Esophagus mucosa (tissue), 1 donor: Measurements from ENCODE around the gene TRIM39. TPM values are rescaled to one million over a fixed set of nuclear protein-coding genes. Genes with fewer than 3 reads are reported as not detected.
A peak's percentile ranks its signal among the peaks of the same experiment; 100 is the strongest.

Experiments used
- ATAC-seq: fragments of 200-7000 bp; cut with Tn5 transposase; one replicate; pipeline ENCODE4 v1.9.1; 2020
- total RNA-seq: library from RNA; stranded (reverse); gene quantifications from one replicate; pipeline ENCODE4 v1.2.4, GENCODE V29; 2023
- donor health status: DM: yes; HTN: yes; CAD: no.

Gene TRIM39
- total RNA-seq, 1 donor from 2014 or later = 9.6 TPM

DNA sequence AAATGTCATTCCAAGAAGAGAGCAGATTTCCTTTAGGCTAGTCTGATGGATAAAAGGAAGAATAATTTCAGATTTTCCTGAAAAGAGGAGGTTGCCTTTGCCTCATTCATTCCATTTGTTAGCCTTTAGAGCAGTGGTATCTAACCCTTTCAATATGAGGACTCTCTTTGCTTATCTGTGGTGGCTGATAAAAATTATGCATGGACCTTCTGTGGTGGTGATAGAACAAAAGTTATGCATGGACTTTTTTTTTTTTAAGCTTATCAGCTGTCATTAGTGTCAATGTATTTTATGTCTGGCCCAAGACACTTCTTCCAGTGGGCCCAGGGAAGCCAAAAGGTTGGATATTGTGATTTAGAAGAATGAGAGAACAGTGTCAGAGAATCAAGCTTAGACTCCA is 1.7 kb downstream of the TRIM39 start:
- no peak for ATAC-seq

DNA sequence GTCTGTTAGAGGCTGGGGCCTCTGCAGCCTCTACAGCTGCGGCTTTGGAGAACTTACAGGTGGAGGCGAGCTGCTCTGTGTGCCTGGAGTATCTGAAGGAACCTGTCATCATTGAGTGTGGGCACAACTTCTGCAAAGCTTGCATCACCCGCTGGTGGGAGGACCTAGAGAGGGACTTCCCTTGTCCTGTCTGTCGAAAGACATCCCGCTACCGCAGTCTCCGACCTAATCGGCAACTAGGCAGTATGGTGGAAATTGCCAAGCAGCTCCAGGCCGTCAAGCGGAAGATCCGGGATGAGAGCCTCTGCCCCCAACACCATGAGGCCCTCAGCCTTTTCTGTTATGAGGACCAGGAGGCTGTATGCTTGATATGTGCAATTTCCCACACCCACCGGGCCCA is 2.6 kb downstream of the TRIM39 start:
- ATAC-seq = no peak

DNA sequence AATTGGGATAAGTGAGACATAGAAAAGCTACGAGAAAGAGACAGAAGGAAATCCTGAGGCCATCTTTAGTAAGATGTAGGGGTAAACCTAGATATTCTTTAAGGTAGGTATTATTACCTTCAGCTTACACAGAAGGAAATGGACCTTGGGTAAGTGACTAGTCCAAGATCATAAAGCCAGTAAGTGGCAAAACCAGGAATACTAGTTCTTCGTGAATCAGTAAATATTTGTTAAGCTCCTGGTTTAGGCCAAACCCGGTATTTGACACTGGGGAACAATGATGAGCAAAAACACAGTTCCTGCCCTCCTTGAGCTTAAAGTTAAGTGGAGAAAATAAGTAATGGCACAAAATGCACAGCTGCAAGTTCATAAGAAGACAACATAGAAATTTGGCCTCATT is 5.3 kb downstream of the TRIM39 start:
- peak; percentile 69 for ATAC-seq

DNA sequence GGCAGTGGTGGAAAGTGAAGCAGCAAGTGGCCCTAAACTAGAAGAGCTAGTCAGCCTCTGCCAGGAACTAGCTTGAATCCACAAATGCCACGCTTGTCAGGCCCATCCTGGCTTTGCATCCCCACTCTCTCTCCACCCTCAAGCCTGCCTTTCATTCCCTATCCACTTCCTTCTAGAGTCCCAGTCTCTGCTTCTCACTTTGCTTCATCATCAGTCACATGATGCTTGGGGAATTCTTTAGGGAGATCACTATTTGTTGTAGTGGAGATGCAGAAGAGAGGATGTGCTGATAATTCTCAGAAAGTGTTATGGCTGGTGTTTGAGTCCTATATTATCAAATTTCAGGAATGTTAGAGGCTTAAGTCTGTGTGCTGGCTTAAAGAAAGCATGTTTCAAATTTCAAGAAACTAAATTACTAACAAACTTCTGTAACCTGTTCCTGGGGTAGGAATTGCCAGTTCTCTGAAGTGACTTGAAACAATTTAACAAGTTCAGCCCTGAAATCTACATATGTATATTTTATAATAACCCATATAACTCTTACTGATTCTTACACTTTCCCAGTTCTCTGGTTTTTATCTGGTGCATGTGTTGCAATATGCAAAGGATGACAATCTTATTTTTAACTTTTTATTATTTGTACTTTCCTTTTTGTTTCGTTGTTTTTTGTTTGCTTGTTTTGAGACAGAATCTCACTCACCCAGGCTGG is 7.5 kb downstream of the TRIM39 start:
- peak; percentile 33 for ATAC-seq

DNA sequence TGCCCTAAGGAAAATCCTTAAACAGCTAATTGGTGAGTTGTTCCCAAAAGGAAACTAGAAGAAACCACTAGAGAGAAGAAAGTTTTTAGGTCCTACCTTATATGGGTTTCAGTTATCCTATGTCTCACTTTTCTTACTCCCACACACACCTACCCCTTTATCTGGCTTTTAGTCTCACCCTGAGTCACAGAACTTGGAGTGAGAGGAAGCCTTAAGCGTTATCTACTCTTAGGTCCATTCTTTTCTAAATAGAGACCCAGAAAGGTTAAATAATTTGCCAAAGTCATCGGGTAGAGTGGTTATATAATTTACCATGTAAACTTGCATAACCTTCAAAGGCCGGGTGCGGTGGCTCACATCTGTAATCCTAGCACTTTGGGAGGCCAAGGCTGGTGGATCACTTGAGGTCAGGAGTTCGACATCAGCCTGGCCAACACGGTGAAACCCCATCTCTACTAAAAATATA is 13.9 kb downstream of the TRIM39 start:
- no peak for ATAC-seq

DNA sequence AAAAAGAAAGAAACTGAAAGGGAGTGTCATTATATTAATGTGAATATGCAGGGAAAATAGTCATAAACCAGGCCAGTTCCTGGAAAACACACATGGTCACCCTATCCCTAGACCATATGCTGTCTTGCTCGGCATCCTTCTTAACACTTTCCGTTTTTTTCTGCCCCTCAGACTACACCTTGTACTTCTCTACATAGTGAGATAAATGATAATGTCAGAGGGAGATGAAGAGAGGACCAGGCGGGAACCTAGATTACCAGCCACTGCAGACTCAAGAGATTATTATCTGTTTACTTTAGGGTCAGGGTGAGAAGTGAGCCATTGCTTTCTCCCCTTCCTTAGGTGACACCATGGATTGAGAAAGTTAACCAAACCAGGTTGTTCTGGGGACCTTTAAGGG is 14.5 kb downstream of the TRIM39 start:
- ATAC-seq = no peak

DNA sequence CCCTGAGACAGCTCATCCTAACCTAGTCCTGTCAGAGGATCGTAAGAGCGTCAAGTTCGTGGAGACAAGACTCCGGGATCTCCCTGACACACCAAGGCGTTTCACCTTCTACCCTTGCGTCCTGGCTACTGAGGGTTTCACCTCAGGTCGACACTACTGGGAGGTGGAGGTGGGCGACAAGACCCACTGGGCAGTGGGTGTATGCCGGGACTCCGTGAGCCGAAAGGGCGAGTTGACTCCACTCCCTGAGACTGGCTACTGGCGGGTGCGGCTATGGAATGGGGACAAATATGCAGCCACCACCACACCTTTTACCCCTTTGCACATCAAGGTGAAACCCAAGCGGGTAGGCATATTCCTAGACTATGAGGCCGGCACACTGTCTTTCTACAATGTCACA is 15.0 kb downstream of the TRIM39 start:
- ATAC-seq = no peak

DNA sequence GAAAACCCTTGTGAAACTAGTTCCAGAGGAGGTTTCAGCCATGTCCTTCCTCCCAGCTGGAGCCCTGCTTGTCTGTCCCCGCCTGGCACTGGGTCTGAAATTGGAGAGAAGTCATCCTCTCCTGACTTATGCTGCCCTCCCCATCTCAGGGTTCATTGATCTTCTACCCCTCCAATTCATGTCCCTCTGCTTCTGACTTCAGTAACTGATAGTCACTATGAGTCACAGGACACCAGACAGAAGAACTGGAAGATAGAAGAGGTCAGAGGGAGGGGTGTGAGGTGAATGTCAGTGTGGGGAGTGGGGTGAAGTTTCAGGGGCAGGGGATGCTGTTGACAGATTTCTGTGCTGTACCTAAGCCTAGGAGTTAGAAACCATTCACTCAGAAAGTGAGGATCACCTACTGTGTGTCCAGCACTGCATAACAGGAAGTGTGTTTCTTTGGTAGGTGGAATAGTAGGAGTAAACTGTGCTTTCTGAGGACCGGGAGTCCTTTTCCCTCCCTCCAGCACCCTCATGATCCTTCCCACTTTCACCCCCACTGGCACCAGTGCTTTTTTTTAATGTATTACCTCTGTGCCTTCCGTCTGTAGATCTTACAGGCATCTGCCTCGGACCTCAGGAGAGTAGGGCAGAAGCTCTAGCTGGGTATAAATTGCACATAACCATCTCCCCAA is 17.6 kb downstream of the TRIM39 start:
- ATAC-seq = peak; percentile 2

DNA sequence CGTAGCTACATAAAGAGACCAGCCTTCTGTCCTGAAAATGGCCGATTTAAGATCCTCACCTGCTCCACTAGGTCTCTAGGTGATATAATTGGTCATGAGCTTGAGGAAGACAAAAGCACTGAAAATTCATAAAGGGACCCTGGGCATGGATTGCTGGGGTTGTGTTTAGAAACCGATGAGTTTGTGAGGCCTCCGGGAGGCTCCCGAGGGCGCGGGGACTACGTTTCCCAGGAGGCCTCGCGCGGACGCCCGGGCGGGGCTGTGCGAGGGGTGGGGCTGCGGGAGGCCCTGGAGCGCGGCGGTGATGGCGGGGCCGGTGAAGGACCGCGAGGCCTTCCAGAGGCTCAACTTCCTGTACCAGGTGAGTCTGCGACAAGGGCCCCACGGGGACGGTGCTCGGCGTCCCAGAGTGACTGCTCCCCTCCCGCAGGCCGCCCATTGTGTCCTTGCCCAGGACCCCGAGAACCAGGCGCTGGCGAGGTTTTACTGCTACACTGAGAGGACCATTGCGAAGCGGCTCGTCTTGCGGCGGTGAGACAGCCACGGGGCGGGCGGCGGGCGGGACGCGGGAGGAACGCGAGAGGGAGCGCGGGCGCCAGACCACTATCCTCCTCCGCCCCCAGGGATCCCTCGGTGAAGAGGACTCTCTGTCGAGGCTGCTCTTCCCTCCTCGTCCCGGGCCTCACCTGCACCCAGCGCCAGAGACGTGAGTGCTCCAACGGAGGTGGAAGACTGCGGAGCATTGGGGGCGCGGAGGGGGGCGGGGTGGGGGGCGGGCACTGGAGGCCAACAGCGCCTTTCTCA is 18.3 kb downstream of the TRIM39 start, which contains the start of gene RPP21:
Gene RPP21, plus strand, starts transcription at position 289 of the 804 bp plus-strand sequence. Its CDS starts 16 bp downstream, at position 305.
- ATAC-seq = peak; percentile 97

DNA sequence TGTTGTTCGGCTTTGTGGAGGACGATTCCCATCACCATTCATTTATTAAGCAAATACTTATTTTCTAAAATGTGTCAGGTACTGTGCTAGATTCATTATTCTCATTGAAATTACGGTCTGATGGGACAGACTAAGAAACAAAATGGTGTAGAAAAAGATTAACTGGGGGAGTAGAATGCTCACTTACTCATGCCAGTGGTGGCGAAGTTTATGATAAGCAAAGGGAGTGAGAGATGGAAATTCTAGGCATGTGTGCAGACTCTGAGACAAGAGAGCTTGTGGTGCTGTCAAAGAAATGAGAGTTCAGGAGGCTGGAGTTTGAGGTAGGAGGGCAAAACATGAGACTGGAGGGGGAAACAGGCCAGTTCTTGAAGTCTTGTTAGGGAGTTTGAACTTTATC is 19.1 kb downstream of the TRIM39 start:
- ATAC-seq = no peak

DNA sequence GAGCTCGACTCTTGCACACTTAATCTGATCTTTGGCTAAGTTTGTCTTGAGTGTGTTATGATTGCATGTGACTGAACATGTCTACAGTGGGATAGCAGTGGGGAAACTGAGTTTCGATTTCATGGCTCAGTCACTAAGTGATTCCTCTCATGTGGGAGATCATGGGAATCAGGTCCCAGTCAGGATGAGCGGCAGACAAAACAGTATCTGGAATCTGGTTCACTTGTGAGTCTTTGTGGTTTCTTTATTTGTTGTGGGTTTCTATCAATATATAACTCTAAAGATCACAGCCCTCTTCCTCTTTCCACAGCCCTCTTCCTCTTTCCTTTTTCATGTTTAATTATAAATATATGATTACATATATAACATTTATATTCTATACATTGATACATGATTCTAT is 22.2 kb downstream of the TRIM39 start:
- ATAC-seq = no peak

DNA sequence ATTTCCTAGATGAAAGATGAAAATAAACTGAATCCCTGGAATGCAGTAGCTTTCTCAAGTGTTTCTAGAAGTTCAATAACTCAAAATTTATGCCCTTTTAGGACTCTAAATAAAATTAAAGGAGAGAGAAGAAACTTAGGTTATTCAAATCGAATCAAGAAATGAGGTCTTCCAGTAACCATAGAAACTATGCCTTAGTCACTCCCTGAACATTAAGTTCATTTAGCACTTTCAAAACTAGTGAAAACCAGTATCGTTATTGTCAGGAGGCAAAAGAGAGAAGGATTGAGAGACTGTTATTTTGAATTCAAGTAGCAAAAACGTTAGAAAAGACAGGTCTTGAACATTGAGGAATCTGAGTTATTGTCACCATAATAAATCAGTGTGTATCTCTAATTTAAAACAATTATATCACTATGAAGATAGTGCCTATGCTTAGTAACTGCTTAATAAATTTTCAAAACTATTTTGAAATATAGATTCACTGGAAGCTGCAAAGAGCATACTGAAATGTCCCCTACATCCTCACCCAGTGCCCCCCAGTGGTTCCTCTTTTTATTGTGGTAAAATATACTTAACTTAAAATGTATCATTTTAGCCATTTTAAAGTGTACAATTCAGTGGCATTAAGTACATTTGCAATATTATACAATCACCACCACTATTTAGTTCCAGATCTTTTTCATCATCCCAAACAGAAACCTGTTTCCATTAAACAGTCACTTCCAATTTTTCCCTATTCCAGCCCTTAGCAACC is 22.9 kb downstream of the TRIM39 start:
- no peak for ATAC-seq

DNA sequence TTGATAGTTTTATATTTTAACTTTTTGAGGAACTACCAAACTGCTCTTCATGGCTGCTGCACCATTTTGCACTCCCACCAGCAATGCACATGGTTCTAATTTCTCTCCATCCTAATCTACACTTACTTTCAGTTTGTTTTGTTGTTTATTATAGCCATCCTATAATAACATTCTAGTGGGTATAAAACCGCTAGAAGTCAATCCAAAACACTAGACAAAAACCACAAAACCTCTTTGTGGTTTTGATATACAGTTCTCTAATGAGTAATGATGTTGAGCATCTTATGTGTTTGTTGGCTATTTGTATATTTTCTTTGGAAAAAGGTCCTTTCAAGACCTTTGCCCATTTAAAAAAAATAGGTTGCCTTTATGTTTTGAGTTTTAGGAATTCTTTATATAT is 23.8 kb downstream of the TRIM39 start:
- ATAC-seq = no peak

DNA sequence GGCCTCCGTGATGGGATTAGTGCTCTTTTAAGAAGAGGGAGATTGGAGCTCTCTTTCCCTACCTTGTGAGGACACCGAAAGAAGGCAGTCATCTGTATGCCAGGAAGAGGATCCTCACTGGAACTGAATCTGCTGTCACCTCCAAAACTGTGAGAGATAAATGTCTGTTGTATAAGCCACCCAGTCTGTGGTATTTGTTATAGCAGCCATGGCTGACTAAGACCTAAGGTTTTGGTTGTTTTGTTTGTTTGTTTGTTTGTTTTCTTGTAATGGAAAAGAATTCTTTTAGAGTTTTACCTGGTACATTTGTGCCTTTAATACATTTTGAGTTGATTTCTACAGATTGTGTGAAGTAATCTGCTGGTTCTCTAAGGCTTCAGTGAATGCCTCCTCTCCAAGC is 25.8 kb downstream of the TRIM39 start:
- no peak for ATAC-seq

DNA sequence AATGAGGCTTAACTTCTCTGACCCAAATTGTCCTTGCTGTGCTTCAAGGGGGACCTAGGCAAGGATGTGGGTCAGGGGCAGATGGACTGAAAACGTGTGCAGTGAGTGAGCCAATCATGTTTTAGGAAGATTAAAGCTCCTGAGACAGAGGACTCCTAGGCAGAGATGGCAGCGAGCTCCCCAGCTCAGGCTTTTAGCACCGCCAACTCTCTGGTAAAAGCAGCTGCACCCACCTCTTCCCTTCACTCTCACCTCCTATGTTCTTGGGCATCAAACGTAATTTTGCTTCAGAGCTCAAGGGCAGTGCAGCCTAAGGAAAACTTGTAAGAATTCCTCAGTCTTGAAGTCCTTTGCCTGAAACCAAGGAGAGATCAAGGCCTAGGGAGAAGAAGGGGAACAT is 28.6 kb downstream of the TRIM39 start:
- no peak for ATAC-seq

DNA sequence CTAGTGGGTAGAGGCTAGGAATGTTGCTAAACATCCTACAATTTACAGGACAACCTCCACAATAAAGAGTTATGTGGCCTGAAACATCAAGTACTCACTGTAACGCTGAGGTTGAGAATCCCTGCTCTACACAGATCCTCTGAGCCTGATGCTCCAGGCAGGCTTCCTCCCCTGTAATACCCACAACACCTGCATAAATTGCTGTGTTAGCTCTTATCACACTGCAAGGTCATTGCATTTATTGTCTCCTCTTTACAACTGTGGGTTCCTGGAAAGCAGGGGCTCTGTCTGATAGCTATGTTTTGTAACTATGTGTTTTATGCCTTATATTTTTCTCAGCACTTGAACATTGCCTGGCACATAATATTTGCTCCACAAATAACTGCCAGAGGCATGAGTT is 29.8 kb downstream of the TRIM39 start:
- ATAC-seq = no peak

DNA sequence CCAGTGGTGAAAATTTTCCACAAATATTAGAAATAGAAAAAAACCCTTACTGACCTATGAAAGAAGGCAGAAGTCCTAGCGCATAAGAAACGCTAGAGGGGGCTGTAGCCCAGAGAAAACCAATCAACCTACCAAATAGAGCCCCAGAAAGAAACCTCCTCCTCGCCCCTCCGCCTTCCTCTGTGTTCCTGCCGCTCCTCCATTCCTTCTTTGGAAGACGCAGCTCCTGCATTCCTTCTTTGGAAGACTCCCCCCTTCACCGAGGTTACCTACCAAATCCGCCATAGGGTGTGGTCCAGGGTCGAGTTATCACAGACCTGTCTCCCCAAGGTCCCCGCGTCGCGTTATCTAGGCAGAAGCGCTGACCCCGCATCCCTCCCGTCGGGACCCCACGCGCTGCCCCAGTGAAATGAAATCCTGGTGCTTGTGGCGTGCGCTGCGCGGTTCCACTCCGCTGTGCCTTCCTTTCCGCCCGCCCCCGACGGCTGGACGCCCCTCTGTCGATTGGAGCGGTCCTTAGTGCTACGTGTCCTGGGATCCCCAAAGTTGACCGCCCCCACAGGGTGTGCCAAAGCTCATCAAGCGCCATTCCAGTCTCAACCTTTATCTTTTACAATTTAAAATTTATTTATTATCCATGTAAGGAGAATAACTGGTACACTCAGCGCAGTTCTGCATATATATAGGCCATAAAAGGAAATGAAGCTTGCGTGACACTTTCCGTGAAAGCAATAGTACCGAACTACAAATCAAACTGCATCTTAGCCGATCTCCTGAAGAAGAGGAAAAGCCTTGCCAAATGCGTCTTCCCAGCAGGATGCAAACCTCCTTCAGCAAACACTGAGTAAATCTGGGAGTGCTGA is 31.2 kb downstream of the TRIM39 start:
- ATAC-seq = peak; percentile 57

DNA sequence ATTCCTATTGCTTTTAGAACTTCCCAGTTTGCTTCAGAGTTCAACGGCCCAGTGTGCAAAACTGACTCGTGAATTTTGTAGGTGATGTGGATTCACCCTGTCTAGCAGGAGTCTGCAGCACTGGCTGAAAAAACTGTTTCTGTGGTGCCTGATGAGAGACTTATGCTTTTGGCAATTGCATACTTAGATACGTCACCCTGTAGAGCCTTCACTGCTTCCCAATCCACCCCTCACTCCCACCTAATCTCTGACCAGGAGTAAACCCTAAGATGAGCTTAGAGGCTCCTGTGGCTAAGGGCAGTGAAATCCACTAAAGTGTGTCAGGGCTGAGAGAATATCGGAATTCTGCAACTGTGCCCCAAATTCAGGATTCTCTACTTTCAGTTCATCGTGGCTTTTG is 32.5 kb downstream of the TRIM39 start:
- no peak for ATAC-seq

DNA sequence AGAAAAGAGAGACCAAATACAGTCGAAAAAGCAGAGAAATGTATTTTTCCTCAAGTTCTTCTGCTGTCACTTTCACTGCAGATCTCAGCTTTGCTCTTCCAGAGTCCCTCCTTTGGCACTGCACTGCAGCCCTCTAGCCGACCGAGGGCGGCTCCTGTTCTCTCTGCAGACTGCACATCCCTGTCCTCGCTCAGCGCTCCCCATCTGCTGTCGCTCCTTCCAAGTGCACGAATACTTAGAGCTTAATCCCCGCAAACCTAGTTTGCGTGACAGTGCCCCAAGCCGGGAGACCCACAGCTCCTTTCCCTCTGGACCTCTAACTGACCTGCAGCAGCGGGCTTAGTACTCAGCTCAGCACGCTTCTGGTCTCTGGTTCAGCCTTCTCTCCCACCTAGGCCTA is 33.4 kb downstream of the TRIM39 start:
- ATAC-seq = no peak

DNA sequence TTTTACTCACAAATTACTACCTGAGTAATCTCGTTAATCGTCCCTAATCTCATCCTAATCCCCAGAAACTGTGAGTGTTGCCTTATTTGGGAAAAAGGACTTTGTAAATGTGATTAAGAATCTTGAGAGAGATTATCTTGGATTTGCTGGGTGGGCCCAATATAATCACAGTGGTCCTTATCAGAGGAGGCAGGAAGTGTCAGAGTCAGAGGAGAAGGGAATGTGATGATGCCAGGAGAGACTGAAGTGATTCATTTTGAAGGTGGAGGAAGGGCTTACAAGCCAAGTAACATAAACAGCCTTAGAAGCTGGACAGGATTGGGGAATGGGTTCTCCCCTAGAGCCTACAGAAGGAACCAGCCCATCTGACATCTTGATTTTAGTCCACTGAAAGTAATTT is 34.9 kb downstream of the TRIM39 start:
- no peak for ATAC-seq

DNA sequence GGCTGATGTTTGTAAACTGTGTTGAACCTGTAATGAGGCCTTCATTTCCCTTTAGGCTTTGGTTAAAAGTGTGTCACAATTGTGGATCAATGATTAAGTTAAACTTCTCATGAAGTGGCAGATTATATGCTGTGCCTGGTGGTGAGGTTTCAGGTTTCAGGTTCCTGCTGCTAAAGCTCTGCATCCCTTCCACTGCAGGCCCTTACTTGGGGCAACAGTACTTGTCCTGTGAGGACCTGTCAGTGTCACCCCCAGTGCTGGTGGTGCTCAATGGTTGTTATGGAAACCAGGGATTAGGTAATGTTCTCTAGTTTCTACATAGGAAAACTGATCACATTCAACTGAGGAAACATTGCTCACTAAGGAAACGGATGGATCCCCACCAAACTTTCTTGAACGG is 36.7 kb downstream of the TRIM39 start:
- ATAC-seq = no peak

DNA sequence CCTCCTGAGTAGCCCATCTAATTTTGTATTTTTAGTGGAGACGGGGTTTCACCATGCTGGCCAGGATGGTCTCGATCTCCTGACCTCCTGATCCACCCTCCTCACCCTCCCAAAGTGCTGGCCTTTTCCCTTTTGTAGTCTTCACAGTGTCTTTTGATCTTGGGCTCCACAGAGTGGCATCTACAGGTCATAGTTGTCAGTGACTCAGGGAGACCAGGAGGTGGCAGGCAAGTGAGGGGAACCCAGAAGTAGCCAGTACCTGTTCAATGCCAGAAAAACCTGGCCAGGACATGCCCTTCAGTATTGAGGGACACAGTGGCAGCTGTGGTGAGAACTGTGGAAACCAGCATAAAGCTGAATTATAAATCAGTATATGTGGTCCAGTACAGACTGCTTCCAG is 37.9 kb downstream of the TRIM39 start:
- ATAC-seq = no peak
